GM12892 (cell line): ENCODE data around the gene RBM20.

Source experiments
- POLR2A ChIP-seq: IDR thresholded peaks from 2 replicates; pipeline ENCODE4 v1.6.1; 2011; ENCODE audit warnings: low read depth, low read length, control low read depth
- POLR2AphosphoS5 ChIP-seq: IDR thresholded peaks from 2 replicates; pipeline ENCODE4 v1.6.1; 2011; ENCODE audit warnings: low read depth, low read length, control low read depth

- TF ChIP-seq POLR2AphosphoS5 = no peak
- TF ChIP-seq POLR2A = no peak; the same call in 1 of the 2 replicates
These were observed 27.8 kb downstream of the RBM20 start for GRCh38 chr10:110671788-110672579.
